Left lung (tissue), 10 donors: ENCODE data around the gene PRPS2. TPM values are rescaled to one million over a fixed set of nuclear protein-coding genes. Genes with fewer than 3 reads are reported as not detected.

Source experiments
- ATAC-seq: fragments of 200-7000 bp; cut with Tn5 transposase; one replicate; pipeline ENCODE4 v1.9.1; 2020; ENCODE audit warnings: moderate library complexity
- DNase-seq, 4 donors: peaks; one replicate each; pipeline ENCODE4 v3.0.0-alpha.2; 2013 to 2020
- H3K27ac ChIP-seq, 2 donors: fragments of 200-600 bp; sonication (generic) in 1 of 2; one replicate each; pipeline versions ENCODE4 v1.5.0 to v1.8.0; 2020 to 2021
- H3K27me3 ChIP-seq, 2 donors: fragments of 200-600 bp; sonication (generic) in 1 of 2; one replicate each; pipeline versions ENCODE4 v1.5.0 to v1.8.0; 2020 to 2021
- H3K36me3 ChIP-seq, 2 donors: fragments of 200-600 bp; sonication (generic) in 1 of 2; one replicate each; pipeline versions ENCODE4 v1.5.0 to v1.8.0; 2020 to 2021
- H3K4me1 ChIP-seq, 2 donors: fragments of 200-600 bp; one replicate each; pipeline ENCODE4 v1.8.0; 2021
- H3K4me3 ChIP-seq, 2 donors: fragments of 200-600 bp; sonication (generic) in 1 of 2; one replicate each; pipeline versions ENCODE4 v1.5.0 to v1.8.0; 2020 to 2021; ENCODE audit warnings: mild to moderate bottlenecking in 1 of 2
- H3K9me3 ChIP-seq, 2 donors: fragments of 200-600 bp; sonication (generic) in 1 of 2; one replicate each; pipeline versions ENCODE4 v1.5.0 to v1.8.0; 2020 to 2021
- CTCF ChIP-seq, 2 donors: fragments of 200-600 bp; sonication (generic) in 1 of 2; IDR thresholded peaks; one replicate each; pipeline versions ENCODE4 v1.5.0 to v1.8.0; 2021; ENCODE audit warnings: antibody characterized with exemption in 2 of 2
- intact Hi-C, 2 donors: fragments of 100-400 bp; cut with DNase I; formaldehyde crosslinking; loops; one replicate each; pipeline versions ENCODE4 v1.11.2 to v1.14.2; 2022
- polyA plus RNA-seq, 6 donors: library from polyadenylated mRNA; unstranded; fragments of 120-200 nt; gene quantifications; one replicate each; pipeline ENCODE4 v1.2.1, GENCODE V29; 2013; ENCODE audit not compliant: insufficient read length in 6 of 6
- total RNA-seq, 2 donors: library from RNA; stranded (reverse); fragmentation: NEBNext Ultra II Directional; extraction: Animal tissue kit (Norgen Biotek cat#: 25700); gene quantifications; one replicate each; pipeline ENCODE4 v1.2.1, GENCODE V29; 2021
- donor health status: DM: no; HTN: yes; CAD: no.
- donor health status: DM: no; HTN: no; CAD: no.

The PRPS2 gene
- total and polyA plus RNA-seq, 8 donors = 29.2 to 36.4 (median 32.5) TPM

- TF ChIP-seq CTCF (IDR thresholded peaks at IDR 0.05) = no peak
- intact Hi-C loops = no loop called here
Measured at GRCh38 chrX:12817528-12817927, 26.3 kb downstream of the PRPS2 start.

GRCh38 chrX:12819222-12819621, 28.0 kb downstream of the PRPS2 start:
- DNase-seq (no peak), ATAC-seq (no peak)
- no peak for TF ChIP-seq CTCF (IDR thresholded peaks at IDR 0.05)
- no peaks in the 10 kb centered on the region for H3K4me1 ChIP-seq
- H3K9me3 ChIP-seq = no peaks in the 10 kb centered on the region
- no peak overlapping the region for H3K27ac ChIP-seq
- H3K36me3 ChIP-seq = peaks cover 0 to 25% of the 10 kb centered on the region in 2 donors
- no peak overlapping the region for H3K4me3 ChIP-seq
- H3K27me3 ChIP-seq = no peaks in the 10 kb centered on the region
- intact Hi-C loops = no loop called here

More at GRCh38 chrX:12817528-12817927, 26.3 kb downstream of the PRPS2 start:
- Histone ChIP-seq H3K9me3 (no peaks in the 10 kb centered on the region), H3K27ac (no peak overlapping the region), H3K4me1 (no peaks in the 10 kb centered on the region), H3K27me3 (no peaks in the 10 kb centered on the region), H3K4me3 (no peak overlapping the region), H3K36me3 (peaks cover 0 to 20% of the 10 kb centered on the region in 2 donors)
- ATAC-seq = no peak
- no peak for DNase-seq

GRCh38 chrX:12820737-12821136, 29.5 kb downstream of the PRPS2 start:
- DNase-seq = no peak
- ATAC-seq = no peak
- H3K9me3 ChIP-seq = no peaks in the 10 kb centered on the region
- H3K36me3 ChIP-seq = peaks cover 0 to 25% of the 10 kb centered on the region in 2 donors
- intact Hi-C loops = no loop called here
- no peak overlapping the region for H3K4me3 ChIP-seq
- H3K27me3 ChIP-seq = no peaks in the 10 kb centered on the region
- no peak overlapping the region for H3K27ac ChIP-seq
- no peak for TF ChIP-seq CTCF (IDR thresholded peaks at IDR 0.05)
- no peaks in the 10 kb centered on the region for H3K4me1 ChIP-seq

GRCh38 chrX:12824944-12825343, 33.7 kb downstream of the PRPS2 start:
- no peaks in the 10 kb centered on the region for H3K4me1 ChIP-seq
- intact Hi-C loops = no loop called here
- H3K4me3 ChIP-seq = no peak overlapping the region
- ATAC-seq (no peak), DNase-seq (no peak)
- TF ChIP-seq CTCF (IDR thresholded peaks at IDR 0.05) = no peak
- H3K36me3 ChIP-seq = peaks cover 0 to 25% of the 10 kb centered on the region in 2 donors
- H3K9me3 ChIP-seq = no peaks in the 10 kb centered on the region
- no peak overlapping the region for H3K27ac ChIP-seq
- no peaks in the 10 kb centered on the region for H3K27me3 ChIP-seq

GRCh38 chrX:12825801-12826200, 34.6 kb downstream of the PRPS2 start:
- Histone ChIP-seq H3K27ac (no peak overlapping the region), H3K9me3 (no peaks in the 10 kb centered on the region), H3K27me3 (no peaks in the 10 kb centered on the region), H3K4me1 (no peaks in the 10 kb centered on the region), H3K4me3 (no peak overlapping the region), H3K36me3 (peaks cover 0 to 20% of the 10 kb centered on the region in 2 donors)
- TF ChIP-seq CTCF (IDR thresholded peaks at IDR 0.05) = no peak
- intact Hi-C loops = no loop called here
- no peak for ATAC-seq
- no peak for DNase-seq
